WI38 (cell line): ENCODE results near the gene CDC14B.

Experiments
- H3K4me3 ChIP-seq: 2 replicates; pipeline ENCODE4 v1.5.1; 2011; ENCODE audit warnings: low read depth, mild to moderate bottlenecking, control low read depth, low read length
- TF ChIP-seq, protein P1 (sequence below): IDR thresholded peaks from 2 replicates; pipeline ENCODE4 v1.5.1; 2012; ENCODE audit warnings: low read depth, mild to moderate bottlenecking, control low read depth, low read length

The CDC14B gene

DNA sequence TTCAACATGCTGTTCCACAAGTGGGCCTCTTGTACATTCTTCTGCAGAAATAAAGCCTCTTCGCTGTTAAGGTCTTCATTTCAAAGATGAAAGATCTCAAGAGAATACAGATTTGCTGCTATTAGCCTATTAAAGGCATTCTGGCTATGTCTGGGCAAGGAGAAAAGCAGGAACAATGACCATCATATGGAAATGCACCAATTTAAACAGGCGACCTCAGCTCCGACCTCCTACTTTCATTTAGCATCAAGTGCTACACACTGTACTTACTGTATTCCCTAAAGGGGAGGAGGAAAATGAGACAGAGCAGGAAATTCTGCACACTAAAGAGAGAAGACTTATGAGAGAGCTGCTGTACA is 104.9 kb downstream of the CDC14B start:
- TF ChIP-seq, protein P1, sequence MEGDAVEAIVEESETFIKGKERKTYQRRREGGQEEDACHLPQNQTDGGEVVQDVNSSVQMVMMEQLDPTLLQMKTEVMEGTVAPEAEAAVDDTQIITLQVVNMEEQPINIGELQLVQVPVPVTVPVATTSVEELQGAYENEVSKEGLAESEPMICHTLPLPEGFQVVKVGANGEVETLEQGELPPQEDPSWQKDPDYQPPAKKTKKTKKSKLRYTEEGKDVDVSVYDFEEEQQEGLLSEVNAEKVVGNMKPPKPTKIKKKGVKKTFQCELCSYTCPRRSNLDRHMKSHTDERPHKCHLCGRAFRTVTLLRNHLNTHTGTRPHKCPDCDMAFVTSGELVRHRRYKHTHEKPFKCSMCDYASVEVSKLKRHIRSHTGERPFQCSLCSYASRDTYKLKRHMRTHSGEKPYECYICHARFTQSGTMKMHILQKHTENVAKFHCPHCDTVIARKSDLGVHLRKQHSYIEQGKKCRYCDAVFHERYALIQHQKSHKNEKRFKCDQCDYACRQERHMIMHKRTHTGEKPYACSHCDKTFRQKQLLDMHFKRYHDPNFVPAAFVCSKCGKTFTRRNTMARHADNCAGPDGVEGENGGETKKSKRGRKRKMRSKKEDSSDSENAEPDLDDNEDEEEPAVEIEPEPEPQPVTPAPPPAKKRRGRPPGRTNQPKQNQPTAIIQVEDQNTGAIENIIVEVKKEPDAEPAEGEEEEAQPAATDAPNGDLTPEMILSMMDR: no peak
- no peak overlapping the region for H3K4me3 ChIP-seq

- H3K4me3 ChIP-seq: no peak overlapping the region
- TF ChIP-seq, protein P1: no peak
Observed at GRCh38 chr9:96514108-96514799, 105.4 kb downstream of the CDC14B start.

DNA sequence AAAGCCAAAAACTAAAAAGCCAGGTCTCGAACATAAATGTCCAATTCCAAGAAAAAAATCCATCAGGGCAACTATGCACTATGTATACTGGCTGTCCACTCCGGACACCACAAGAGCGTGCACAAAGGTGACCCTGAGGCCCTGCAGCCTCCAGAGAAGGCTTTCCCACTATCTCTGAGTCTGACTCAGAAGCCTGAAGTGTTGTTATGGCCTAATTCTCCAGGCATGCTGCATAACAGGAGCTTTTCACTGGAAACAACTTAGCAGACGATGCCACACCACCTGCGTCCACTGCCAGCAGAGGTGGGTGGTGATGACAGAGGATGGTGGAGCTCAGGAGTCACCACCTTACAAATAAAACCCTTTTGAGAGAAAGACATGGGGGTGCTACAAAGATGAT is 106.0 kb downstream of the CDC14B start:
- no peak overlapping the region for H3K4me3 ChIP-seq
- TF ChIP-seq, protein P1: no peak

DNA sequence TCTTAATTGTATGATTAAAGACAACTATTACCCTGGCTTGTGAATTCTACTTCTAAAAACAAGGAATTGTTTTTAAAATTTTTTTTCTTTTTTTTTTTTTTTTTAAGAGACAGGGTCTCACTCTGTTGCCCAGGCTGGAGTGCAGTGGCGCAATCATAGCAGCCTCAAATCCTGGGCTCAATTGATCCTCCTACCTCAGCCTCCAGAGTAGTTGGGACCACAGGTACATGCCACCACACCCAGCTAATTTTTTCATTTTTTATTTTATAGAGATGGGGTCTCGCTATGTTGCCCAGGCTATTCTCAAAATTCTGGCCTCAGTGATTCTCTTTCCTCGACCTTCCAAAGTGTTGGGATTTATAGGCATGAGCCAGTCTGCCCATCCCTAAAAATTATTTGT is 107.4 kb downstream of the CDC14B start:
- TF ChIP-seq, protein P1: no peak
- H3K4me3 ChIP-seq: no peak overlapping the region

- H3K4me3 ChIP-seq: no peak overlapping the region
- TF ChIP-seq, protein P1: no peak
Observed at GRCh38 chr9:96510258-96510657, 109.4 kb downstream of the CDC14B start.

DNA sequence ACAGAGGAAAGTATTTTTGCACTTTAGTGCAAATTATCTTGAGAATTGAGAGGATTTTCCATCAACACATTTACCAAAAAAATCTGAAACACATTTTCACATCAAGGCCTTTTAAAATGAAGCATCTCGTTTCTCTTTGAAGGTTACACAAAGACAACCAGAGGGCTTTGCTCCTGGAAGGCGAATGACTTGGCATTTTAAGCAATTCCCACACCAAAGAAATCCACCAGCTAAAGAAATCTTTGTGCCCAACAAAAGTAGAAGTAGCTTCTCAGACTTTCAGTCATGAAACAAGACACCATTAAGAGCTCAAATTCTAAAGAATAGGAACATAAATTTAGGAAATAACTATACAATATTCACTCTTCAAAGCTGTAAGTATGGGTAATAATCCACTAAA is 109.8 kb downstream of the CDC14B start:
- H3K4me3 ChIP-seq: no peak overlapping the region
- TF ChIP-seq, protein P1: no peak

DNA sequence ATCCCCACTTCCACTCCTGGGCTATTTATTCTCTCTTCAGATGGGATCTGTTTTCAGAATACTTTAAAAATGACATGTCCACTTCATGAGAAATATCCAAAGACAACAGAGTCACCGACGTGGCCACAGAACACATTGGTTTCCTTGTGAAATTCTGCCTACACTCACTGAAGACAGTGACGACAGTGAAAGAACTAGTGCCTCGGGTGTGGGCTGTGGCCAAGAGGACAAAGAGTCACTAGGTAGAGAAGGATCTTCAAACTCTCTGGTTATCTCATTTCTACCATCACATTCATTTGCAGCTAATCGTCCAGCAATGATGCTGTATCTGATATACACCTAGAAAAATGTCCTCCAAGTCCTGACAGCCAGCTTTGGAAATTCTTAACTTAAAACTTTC is 110.6 kb downstream of the CDC14B start:
- TF ChIP-seq, protein P1: no peak
- H3K4me3 ChIP-seq: no peak overlapping the region
